ENCODE results near the gene CPNE4. TPM values are rescaled to one million over a fixed set of nuclear protein-coding genes. Genes with fewer than 3 reads are reported as not detected.

Gene CPNE4
- total RNA-seq, 1 experiment from 2014 or later: not detected

- intact Hi-C loops (cut with micrococcal nuclease): loop anchor here (1.0 kb wide), 2 partner anchors 142 to 172 kb away; no protein-coding TSS in a partner anchor
These were observed 3.5 kb upstream of the CPNE4 start for GRCh38 chr3:132038198-132038825.

GRCh38 chr3:132037581-132037980 lies 2.8 kb upstream of the CPNE4 start:
- Histone ChIP-seq H3K27me3 (ENCODE audit: low read length) (no peaks in the 10 kb centered on the region), H3K4me3 (ENCODE audit: low read length) (no peak overlapping the region), H3K79me2 (ENCODE audit: low read length) (no peaks in the 10 kb centered on the region), H3K4me1 (ENCODE audit: insufficient read depth, low read length) (no peaks in the 10 kb centered on the region), H3K9me3 (ENCODE audit: low read length) (no peaks in the 10 kb centered on the region), H3K4me2 (ENCODE audit: low read length) (no peak overlapping the region), H3K36me3 (ENCODE audit: low read depth, low read length) (no peaks in the 10 kb centered on the region), H3K9ac (ENCODE audit: low read length) (no peak overlapping the region), H2AFZ (ENCODE audit: low read length) (no peak overlapping the region), H3K27ac (ENCODE audit: low read length) (no peak overlapping the region), H3K9me2 (replicated peaks; ENCODE audit: low read length) (no peaks in the 10 kb centered on the region), H4K20me1 (ENCODE audit: low read length) (no peaks in the 10 kb centered on the region), H3F3A (ENCODE audit: low read length, unreplicated experiment) (no peaks in the 10 kb centered on the region)
- BruUV-seq (replicated peaks): no TSS peak
- ChIA-PET CTCF (no interaction called here), POLR2A (ENCODE audit: unreplicated experiment) (no interaction called here)
- TF ChIP-seq CTCF (conservative IDR thresholded peaks at IDR 0.05; ENCODE audit: low read depth, low read length) (no peak), EZH2phosphoT487 (IDR thresholded peaks at IDR 0.05; ENCODE audit: borderline replicate concordance, low read length) (no peak), EZH2 (IDR thresholded peaks at IDR 0.05; ENCODE audit: low read length, unreplicated experiment) (no peak)
- ATAC-seq (no peak), DNase-seq (no peak)
- intact Hi-C loops (cut with micrococcal nuclease): no loop called here

More at GRCh38 chr3:132038198-132038825, 3.5 kb upstream of the CPNE4 start:
- H3F3A ChIP-seq (ENCODE audit: low read length, unreplicated experiment): no peaks in the 10 kb centered on the region
- H4K20me1 ChIP-seq (ENCODE audit: low read length): no peaks in the 10 kb centered on the region
- no peak overlapping the region for H3K9ac ChIP-seq (ENCODE audit: low read length)
- H3K4me3 ChIP-seq (ENCODE audit: low read length): no peak overlapping the region
- ChIA-PET CTCF (interaction anchor here (0.6 to 1.1 kb wide), 2 partner anchors 76 to 125 kb away, joined by 3 to 5 read pairs; no protein-coding TSS in a partner anchor), POLR2A (ENCODE audit: unreplicated experiment) (no interaction called here)
- H2AFZ ChIP-seq (ENCODE audit: low read length): no peak overlapping the region
- no peaks in the 10 kb centered on the region for H3K36me3 ChIP-seq (ENCODE audit: low read depth, low read length)
- peak; percentile 67 for ATAC-seq
- no peaks in the 10 kb centered on the region for H3K27me3 ChIP-seq (ENCODE audit: low read length)
- no TSS peak for BruUV-seq (replicated peaks)
- no peak for TF ChIP-seq EZH2 (IDR thresholded peaks at IDR 0.05; ENCODE audit: low read length, unreplicated experiment)
- no peak for TF ChIP-seq EZH2phosphoT487 (IDR thresholded peaks at IDR 0.05; ENCODE audit: borderline replicate concordance, low read length)
- TF ChIP-seq CTCF (conservative IDR thresholded peaks at IDR 0.05; ENCODE audit: low read depth, low read length): peak; percentile 75
- H3K9me2 ChIP-seq (replicated peaks; ENCODE audit: low read length): no peaks in the 10 kb centered on the region
- peak; percentile 60 for DNase-seq
- no peak overlapping the region for H3K4me2 ChIP-seq (ENCODE audit: low read length)
- no peaks in the 10 kb centered on the region for H3K4me1 ChIP-seq (ENCODE audit: insufficient read depth, low read length)
- no peaks in the 10 kb centered on the region for H3K9me3 ChIP-seq (ENCODE audit: low read length)
- no peak overlapping the region for H3K27ac ChIP-seq (ENCODE audit: low read length)
- no peaks in the 10 kb centered on the region for H3K79me2 ChIP-seq (ENCODE audit: low read length)

- H3K4me2 ChIP-seq (ENCODE audit: low read length): no peak overlapping the region
- H3K4me1 ChIP-seq (ENCODE audit: insufficient read depth, low read length): no peaks in the 10 kb centered on the region
- H3K36me3 ChIP-seq (ENCODE audit: low read depth, low read length): no peaks in the 10 kb centered on the region
- H3K9me3 ChIP-seq (ENCODE audit: low read length): no peaks in the 10 kb centered on the region
- H3K9ac ChIP-seq (ENCODE audit: low read length): no peak overlapping the region
- no TSS peak for BruUV-seq (replicated peaks)
- H2AFZ ChIP-seq (ENCODE audit: low read length): no peak overlapping the region
- H3K27me3 ChIP-seq (ENCODE audit: low read length): no peaks in the 10 kb centered on the region
- no peak for TF ChIP-seq CTCF (conservative IDR thresholded peaks at IDR 0.05; ENCODE audit: low read depth, low read length)
- no peak for TF ChIP-seq EZH2 (IDR thresholded peaks at IDR 0.05; ENCODE audit: low read length, unreplicated experiment)
- H3K79me2 ChIP-seq (ENCODE audit: low read length): no peaks in the 10 kb centered on the region
- ATAC-seq (no peak), DNase-seq (no peak)
- no peaks in the 10 kb centered on the region for H3F3A ChIP-seq (ENCODE audit: low read length, unreplicated experiment)
- intact Hi-C loops (cut with micrococcal nuclease): no loop called here
- no peak overlapping the region for H3K4me3 ChIP-seq (ENCODE audit: low read length)
- POLR2A ChIA-PET (ENCODE audit: unreplicated experiment): no interaction called here
- H4K20me1 ChIP-seq (ENCODE audit: low read length): no peaks in the 10 kb centered on the region
- no peak overlapping the region for H3K27ac ChIP-seq (ENCODE audit: low read length)
- no peaks in the 10 kb centered on the region for H3K9me2 ChIP-seq (replicated peaks; ENCODE audit: low read length)
- CTCF ChIA-PET: no interaction called here
These were observed 2.2 kb upstream of the CPNE4 start for GRCh38 chr3:132037056-132037455.
